ENCODE results near the gene CFDP1.

- no peak for TF ChIP-seq EZH2 (IDR thresholded peaks at IDR 0.05; ENCODE audit: low read length, missing control alignments)
- no peak for TF ChIP-seq CTCF (conservative IDR thresholded peaks at IDR 0.05 in 1 of 2, IDR thresholded peaks at IDR 0.05 in 1 of 2; ENCODE audit: low read depth in 1 of 2, low read length in 2 of 2)
Observed at GRCh38 chr16:75267631-75268264, 165.6 kb downstream of the CFDP1 start.

Data from fibroblast of lung (primary cell).